Measurements from ENCODE around the gene INHA.
A peak's percentile ranks its signal among the peaks of the same experiment; 100 is the strongest.

INHA gene

DNA sequence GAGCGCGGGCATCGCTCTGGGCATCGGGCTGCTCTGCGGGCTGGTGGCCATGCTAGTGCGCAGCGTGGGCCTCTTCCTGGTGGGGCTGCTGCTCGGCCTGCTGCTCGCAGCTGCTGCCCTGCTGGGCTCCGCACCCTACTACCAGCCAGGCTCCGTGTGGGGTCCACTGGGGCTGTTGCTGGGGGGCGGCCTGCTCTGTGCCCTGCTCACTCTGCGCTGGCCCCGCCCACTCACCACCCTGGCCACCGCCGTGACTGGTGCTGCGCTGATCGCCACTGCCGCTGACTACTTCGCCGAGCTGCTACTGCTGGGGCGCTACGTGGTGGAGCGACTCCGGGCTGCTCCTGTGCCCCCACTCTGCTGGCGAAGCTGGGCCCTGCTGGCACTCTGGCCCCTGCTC lies 24.5 kb upstream of the INHA start:
- Histone ChIP-seq H3K27ac (no peak overlapping the region), H3K36me3 (no peaks in the 10 kb centered on the region), H3K4me3 (no peak overlapping the region), H3K27me3 (no peaks in the 10 kb centered on the region), H3K9me3 (no peaks in the 10 kb centered on the region), H3K4me1 (peaks cover 9 to 28% (median 22%) of the 10 kb centered on the region in 4 donors)
- TF ChIP-seq, protein P1, sequence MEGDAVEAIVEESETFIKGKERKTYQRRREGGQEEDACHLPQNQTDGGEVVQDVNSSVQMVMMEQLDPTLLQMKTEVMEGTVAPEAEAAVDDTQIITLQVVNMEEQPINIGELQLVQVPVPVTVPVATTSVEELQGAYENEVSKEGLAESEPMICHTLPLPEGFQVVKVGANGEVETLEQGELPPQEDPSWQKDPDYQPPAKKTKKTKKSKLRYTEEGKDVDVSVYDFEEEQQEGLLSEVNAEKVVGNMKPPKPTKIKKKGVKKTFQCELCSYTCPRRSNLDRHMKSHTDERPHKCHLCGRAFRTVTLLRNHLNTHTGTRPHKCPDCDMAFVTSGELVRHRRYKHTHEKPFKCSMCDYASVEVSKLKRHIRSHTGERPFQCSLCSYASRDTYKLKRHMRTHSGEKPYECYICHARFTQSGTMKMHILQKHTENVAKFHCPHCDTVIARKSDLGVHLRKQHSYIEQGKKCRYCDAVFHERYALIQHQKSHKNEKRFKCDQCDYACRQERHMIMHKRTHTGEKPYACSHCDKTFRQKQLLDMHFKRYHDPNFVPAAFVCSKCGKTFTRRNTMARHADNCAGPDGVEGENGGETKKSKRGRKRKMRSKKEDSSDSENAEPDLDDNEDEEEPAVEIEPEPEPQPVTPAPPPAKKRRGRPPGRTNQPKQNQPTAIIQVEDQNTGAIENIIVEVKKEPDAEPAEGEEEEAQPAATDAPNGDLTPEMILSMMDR (IDR thresholded peaks at IDR 0.05), result no peak
- no peak for DNase-seq
- intact Hi-C loops (cut with DNase I; ENCODE audit: low total_unique reads), result no loop called here

GRCh38 chr2:219548990-219549389 lies 23.1 kb upstream of the INHA start:
- H3K9me3 ChIP-seq, result no peaks in the 10 kb centered on the region
- H3K27me3 ChIP-seq, result no peaks in the 10 kb centered on the region
- H3K4me3 ChIP-seq, result no peak overlapping the region
- intact Hi-C loops (cut with DNase I; ENCODE audit: low total_unique reads), result no loop called here
- H3K36me3 ChIP-seq, result no peaks in the 10 kb centered on the region
- no peak overlapping the region for H3K27ac ChIP-seq
- DNase-seq, result no peak
- H3K4me1 ChIP-seq, result peaks cover 6 to 33% (median 26%) of the 10 kb centered on the region in 4 donors
- TF ChIP-seq, protein P1 (IDR thresholded peaks at IDR 0.05), result no peak

- Histone ChIP-seq H3K4me3 (no peak overlapping the region), H3K4me1 (peaks cover 0 to 26% (median 20%) of the 10 kb centered on the region in 4 donors), H3K27ac (no peak overlapping the region), H3K36me3 (no peaks in the 10 kb centered on the region), H3K27me3 (no peaks in the 10 kb centered on the region), H3K9me3 (no peaks in the 10 kb centered on the region)
- intact Hi-C loops (cut with DNase I; ENCODE audit: low total_unique reads), result loop anchor here (5.0 kb wide), 1 partner anchor 48 kb away; the partner anchor contains the start of gene STK11IP
- DNase-seq, result no peak
- TF ChIP-seq, protein P1 (IDR thresholded peaks at IDR 0.05), result no peak
Measured at GRCh38 chr2:219549619-219550018, 22.5 kb upstream of the INHA start.

- peaks cover 0 to 26% (median 19%) of the 10 kb centered on the region in 4 donors for H3K4me1 ChIP-seq
- TF ChIP-seq, protein P1 (IDR thresholded peaks at IDR 0.05), result no peak
- no peaks in the 10 kb centered on the region for H3K27me3 ChIP-seq
- intact Hi-C loops (cut with DNase I; ENCODE audit: low total_unique reads), result loop anchor here (5.0 kb wide), 1 partner anchor 46 kb away; the partner anchor contains the start of gene STK11IP
- DNase-seq, result no peak
- peak overlapping the region; percentile 46 to 48 for H3K27ac ChIP-seq
- peak overlapping the region; percentile 52 to 65 for H3K4me3 ChIP-seq
- H3K9me3 ChIP-seq, result no peaks in the 10 kb centered on the region
- H3K36me3 ChIP-seq, result peaks cover 0 to 14% (median 8%) of the 10 kb centered on the region in 3 donors
Measured at GRCh38 chr2:219551441-219552381, 20.4 kb upstream of the INHA start.

- Histone ChIP-seq H3K36me3 (peaks cover 0 to 23% (median 8%) of the 10 kb centered on the region in 3 donors), H3K4me3 (peak overlapping the region; percentile 52 to 65), H3K9me3 (no peaks in the 10 kb centered on the region), H3K4me1 (peaks cover 0 to 26% (median 19%) of the 10 kb centered on the region in 4 donors), H3K27me3 (no peaks in the 10 kb centered on the region), H3K27ac (peak overlapping the region; percentile 46 to 48)
- TF ChIP-seq, protein P1 (IDR thresholded peaks at IDR 0.05), result no peak
- DNase-seq, result peak; percentile 88 to 91
- intact Hi-C loops (cut with DNase I; ENCODE audit: low total_unique reads), result loop anchor here (5.0 kb wide), 1 partner anchor 45 kb away; the partner anchor contains the start of gene STK11IP
Measured at GRCh38 chr2:219552382-219553167, 19.5 kb upstream of the INHA start.
